CD4-positive, alpha-beta T cell treated with Interleukin-21 for 1 hour (primary cell): ENCODE results near the gene HSPA1B.
"Not testable (repeated sequence)": the region's sequence is repeated elsewhere in the genome, so short reads cannot be mapped to it uniquely, and the experiment has no call there.

Experiments used
- DNase-seq: peaks from one replicate; pipeline ENCODE4 v3.0.0-alpha.2; 2020

The HSPA1B gene

DNA sequence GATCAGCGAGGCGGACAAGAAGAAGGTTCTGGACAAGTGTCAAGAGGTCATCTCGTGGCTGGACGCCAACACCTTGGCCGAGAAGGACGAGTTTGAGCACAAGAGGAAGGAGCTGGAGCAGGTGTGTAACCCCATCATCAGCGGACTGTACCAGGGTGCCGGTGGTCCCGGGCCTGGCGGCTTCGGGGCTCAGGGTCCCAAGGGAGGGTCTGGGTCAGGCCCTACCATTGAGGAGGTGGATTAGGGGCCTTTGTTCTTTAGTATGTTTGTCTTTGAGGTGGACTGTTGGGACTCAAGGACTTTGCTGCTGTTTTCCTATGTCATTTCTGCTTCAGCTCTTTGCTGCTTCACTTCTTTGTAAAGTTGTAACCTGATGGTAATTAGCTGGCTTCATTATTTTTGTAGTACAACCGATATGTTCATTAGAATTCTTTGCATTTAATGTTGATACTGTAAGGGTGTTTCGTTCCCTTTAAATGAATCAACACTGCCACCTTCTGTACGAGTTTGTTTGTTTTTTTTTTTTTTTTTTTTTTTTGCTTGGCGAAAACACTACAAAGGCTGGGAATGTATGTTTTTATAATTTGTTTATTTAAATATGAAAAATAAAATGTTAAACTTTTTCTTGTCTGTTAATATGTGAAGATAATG is 2.2 kb downstream of the HSPA1B start:
- DNase-seq = peak; percentile 68

DNA sequence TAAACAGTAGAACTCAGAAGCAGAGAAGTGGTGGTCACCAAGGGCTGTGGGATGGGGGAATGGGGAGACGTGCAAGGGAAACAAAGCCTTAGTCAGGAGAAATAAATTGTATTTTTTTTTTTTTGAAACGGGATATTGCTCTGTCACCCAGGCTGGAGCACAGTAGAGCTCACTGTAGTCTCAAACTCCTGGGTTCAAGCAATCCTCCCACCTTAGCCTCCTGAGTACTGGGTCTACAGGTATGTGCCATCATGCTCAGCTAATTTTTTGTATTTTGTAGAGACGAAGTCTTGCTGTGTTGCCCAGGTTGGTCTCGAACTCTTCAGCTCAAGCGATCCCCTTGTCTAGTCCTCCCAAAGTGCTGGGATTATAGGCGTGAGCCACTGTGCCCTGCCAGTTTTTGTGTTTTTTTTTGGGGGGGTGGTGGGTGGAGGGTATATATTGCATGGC is 3.4 kb downstream of the HSPA1B start:
- no peak for DNase-seq

DNA sequence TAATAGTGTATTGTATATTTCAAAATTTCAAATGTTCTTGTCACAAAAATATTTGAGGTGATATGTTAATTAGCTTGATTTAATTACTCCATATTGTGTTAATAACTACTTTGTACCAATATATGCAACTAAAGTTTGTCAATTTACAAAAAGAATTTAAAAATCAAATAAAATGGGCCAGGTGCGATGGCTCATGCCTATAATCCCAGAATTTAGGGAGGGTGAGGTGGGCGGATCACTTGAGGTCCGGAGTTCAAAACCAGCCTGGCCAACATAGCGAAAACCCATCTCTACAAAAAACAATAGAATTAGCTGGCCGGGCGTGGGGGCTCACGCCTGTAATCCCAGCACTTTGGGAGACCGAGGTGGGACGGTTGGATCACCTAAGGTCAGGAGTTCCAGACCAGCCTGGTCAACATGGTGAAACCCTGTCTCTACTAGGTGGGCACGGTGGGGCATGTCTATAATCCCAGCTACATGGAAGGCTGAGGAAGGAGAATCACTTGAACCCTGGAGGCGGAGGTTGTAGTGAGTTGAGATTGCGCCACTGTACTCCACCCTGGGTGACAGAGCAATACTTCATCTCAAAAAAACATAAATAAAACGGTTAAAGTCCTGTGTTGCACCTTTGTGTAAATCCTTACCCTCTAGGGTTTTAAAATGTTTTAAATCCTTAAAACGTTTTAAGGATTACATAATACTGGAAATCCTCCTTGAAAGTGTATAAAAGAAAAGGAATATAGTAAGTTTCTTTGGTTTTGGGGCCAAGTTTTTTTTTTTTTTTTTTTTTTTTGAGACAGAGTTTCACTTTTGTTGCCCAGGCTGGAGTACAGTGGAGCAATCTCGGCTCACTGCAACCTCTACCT is 4.0 kb downstream of the HSPA1B start:
- DNase-seq = no peak

DNA sequence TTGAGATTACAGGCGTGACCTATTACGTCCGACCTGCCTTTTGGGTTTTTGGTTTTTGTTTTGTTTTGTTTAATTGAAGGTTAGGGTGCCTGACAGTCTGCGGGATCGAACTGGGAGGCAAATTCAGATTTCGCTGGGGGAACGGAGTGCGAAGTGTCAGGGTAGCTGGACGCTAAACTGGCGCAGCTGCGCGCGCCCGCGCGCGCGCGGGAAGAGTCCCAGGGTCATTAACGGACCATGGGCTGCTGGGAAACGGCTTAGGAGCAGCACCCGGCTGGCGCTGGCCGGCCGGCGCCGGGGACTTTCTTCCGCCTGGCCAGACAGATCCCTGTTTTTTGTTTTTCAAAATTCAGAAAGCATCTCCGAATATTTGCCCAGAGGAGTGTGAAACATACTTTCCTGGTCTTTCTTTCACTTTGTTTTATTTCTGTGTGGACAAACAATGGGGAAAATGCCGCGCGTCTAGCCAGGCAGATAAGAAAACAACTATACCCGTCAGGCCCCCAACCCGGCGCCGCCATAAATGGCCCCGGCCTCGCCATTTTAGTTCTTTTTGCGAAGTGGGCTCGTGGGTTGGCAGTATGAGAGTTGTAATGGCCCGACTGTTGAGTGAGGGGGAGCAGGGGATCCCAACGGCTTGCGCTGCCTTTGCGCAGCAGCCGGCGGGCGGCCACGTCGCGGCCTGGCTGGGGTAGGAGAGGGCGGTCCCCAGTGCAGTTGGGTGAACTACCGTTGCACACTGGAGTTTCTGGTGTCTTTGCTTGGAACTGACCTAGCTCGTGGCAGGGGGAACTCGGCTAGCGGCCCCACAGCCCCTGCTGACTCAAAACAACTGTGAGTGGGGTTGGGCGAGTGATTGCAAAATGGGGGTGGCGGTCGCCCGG is 7.1 kb downstream of the HSPA1B start:
- peak; percentile 85 for DNase-seq

DNA sequence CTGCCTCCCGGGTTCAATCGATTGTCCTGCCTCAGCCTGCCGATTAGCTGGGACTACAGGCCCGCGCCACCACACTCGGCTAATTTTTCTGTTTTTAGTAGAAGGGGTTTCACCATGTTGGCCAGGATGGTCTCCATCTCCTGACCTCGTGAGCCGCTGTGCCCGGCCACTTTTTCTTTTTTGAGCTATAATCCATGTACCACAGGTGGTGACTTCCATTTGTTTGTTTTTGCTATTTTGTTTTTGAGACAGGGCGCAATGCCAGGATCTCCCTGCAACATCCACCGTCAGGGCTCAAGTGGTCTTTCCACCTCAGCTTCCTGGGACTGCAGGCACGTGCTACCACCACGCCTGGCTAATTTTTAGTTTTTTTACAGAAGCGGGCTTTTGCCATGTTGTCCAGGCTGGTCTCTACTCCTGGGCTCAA is 8.5 kb downstream of the HSPA1B start:
- no peak for DNase-seq

DNA sequence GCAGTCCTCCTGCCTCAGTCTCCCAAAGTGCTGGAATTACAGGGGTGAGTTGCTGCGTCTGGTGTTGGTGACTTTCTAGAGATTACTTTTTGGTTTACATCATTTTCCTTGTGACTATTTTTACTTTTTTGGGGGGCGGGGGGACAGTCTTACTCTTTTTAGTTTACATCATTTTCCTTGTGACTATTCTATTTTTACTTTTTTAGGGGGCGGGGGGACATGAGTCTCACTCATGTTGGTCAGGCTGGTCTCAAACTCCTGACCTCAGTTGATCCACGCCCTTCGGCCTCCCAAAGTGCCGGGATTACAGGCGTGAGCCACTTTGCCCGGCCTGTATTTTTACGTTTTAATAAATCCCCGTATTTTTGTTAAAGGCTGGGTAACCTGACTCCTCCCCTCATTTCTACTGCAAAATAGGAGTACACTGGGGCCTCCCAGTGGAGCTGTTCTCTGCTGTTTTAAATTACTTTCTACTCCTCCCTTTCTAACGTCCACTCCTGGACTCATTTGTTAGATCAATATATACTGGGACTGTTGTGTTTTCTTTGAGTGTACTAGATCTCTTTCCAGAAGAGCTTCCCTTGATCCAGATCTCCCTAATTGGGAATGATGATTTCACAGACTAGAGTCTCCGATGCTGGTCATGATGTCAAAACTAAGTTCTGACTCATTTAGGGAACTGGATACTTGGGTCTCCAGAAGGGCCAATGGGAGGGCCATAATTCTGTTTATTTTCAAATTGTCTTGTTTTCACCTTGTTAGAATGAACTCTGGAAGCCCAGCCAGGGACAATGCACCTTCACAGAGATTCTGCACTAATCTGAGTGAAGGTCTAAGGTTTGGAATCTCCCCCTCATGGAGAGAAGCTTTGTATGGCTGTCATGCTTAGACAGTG is 9.2 kb downstream of the HSPA1B start:
- DNase-seq = no peak

DNA sequence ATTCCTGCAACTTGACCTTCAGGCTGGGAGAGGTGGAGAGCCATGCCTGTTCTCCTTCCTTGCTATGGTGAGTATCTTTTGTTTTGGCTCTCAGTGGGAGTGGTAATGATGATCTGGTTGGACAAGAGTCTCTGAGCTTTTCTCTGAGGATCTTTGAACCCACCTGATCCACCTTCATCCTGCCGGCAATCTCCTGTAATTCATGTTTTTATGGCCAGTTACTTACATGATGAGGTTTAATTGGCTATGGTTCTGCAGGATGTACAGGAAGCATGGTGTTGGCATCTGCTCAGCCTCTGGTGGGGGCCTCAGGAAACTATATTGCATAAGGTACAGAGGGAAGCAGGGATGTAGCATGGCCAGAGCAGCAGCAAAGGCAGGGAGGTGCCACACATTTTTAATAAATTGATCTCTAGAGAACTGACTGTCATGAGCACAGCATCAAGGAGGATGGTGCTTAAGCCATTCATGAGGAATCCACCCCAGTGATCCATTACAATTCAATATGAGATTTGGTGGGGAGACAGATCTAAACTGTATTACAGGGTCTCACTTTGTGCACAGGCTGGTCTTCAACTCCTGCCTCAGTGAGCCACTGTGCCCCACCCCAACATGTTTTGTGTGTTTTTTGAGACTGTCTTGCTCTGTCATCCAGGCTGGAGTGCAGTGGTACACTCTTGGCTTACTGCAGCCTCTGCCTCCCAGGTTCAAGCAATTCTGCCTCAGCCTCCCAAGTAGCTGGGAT is 10.0 kb downstream of the HSPA1B start:
- no peak for DNase-seq

DNA sequence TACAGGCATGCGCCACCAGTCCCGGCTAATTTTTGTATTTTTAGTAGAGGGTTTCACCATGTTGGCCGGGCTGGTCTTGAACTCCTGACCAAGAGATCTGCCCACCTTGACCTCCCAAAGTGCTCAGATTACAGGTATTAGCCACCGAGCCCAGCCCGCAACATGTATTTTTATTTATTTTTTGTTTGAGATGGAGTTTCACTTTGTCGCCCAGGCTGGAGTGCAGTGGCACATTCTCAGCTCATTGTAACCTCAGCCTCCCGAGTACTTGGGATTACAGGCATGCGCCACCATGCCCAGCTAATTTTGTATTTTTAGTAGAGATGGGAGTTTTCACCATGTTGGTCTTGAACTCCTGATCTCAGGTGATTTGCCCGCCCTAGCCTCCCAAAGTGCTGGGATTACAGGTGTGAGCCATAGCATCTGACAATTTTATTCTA is 10.6 kb downstream of the HSPA1B start:
- not testable (repeated sequence) for DNase-seq

DNA sequence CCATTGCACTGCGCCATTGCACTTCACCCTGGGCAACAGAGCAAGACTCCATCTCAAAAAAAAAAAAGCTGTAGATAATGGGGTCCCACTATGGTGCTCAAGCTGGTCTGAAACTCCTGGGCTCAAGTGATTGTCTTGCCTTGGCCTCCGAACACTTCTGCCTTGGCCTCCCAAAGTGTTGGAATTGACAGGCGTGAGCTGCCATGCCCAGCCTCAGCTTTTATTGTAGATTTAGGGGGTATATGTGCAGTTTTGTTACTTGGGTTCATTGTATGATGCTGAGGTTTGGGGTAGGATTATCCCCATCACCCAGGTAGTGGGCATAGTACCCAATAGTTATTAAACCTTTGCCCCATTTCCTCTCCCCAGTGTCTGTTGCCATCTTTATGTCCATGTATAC is 11.4 kb downstream of the HSPA1B start:
- no peak for DNase-seq

DNA sequence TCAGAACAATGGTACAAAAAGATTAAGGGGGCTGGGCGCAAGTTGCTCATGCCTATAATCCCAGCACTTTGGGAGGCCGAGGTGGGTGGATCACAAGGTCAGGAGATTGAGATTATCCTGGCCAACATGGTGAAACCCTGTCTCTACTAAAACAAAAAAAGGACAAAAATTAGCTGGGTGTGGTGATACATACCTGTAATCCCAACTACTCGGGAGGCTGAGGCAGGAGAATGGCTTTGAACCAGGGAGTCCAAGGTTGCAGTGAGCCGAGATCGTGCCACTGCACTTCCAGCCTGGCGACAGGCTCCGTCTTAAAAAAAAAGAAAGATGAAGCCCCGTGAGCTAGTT is 12.2 kb downstream of the HSPA1B start:
- not testable (repeated sequence) for DNase-seq

DNA sequence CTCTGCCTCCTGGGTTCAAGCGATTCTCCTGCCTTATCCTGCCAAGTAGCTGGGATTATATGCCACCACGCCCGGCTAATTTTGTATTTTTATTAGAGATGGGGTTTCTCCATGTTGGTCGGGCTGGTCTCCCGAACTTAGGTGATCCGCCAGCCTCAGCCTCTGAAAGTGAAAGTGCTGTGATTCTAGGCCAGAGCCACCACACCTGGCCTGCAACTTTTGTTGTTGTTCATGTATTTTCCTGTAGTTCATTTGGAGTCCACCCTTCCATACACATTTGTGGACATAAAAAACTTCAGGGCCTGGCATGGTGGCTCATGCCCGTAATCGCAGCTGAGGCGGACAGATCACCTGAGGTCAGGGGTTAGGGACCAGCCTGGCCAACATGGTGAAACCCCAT is 14.5 kb downstream of the HSPA1B start:
- no peak for DNase-seq

DNA sequence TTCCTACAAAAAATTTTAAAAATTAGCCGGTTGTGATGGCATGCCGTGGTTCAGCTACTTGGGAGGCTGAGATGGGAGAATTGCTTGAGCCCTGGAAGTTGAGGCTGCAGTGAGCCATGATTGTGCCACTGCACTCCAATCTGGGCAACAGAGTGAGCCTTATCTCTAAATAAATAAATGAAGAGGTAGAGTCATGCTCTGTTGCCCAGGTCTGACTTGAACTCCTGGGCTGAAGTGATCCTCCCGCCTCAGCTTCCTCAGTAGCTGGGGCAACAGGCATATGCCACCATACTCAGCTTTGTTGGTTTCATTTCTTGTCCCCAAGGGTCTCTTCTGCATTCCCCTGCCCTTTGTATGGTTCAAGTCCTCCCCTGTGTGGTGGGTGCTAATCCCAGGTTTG is 17.0 kb downstream of the HSPA1B start:
- no peak for DNase-seq

DNA sequence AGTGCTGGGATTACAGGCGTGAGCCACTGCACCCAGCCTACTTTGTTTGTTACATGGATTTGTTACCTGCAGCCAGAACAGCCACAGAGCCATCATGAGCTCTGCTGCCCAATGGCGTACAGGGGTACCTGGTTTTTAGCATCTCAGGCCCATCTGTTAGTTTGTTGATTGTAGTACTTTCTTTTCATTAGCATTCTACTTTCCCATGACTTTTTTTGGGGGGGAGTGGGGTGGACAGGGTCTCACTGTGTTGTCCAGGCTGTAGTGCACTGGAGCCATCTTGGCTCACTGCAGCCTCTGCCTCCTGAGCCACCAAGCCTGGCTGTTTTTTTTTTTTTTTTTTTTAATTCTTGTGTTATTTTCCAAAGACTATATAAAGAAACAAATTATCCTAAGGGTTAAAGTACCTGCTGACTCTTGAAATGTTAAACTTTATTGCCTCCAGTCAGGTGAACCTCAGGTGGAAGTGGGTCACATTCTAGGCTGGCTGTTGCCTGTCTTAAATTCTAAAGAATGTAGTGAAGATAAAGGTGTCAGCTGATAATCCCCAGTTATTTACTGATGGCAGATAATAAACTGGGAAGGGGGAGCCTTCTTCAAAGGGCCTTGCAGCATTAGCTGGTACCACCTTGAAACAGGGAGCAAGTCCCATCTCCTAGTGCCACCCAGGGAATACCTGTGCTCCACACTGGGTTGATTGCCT is 19.9 kb downstream of the HSPA1B start:
- no peak for DNase-seq

DNA sequence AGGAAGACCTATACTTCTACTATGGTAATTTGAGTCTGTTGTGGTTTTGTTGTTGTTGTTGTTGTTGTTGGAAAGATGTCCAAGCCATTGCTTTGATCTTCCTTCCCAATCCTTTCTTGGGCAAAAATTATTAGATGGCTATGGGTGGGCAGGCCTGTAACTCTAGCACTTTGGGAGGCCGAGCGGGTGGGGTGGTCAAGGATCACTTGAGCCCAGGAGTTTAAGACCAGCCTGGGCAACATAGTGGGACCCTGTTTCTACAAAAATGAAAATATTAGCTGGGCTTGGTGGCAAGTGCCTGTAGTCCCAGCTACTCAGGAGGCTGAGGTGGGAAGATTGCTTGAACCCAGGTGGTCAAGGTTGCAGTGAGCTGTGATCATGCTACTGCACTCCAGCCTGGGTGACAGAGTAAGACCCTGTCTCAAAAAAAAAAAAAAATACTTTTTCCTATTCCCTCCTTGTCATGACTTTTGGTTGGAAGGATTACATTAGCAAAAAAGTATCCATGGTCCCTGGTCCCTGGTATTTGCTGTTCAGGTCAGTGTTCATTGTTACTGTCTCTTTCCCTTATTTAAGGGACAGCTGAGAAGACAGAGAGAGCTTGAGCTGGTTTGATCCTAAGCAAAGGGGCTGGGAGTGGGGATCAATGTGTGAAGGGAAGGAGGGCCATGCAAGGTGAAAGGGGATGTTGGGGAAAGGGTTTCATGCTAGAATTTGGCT is 23.4 kb downstream of the HSPA1B start:
- no peak for DNase-seq

DNA sequence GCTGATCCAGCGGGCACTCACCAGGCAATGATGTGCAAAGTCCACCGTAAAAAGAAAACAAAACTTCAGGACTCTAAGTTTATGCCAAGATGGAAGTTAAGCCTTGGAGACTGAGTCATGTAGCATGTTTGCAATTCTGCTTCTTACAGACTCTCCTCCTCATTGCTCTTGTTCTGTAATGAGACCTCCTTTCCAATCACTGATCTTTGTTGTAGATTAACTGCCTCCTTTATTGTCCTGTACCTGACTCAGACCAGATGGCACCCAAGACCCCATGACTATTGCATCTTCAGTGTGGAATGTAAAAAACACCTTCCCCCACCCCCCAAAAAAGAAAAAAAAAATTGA is 23.9 kb downstream of the HSPA1B start:
- no peak for DNase-seq

DNA sequence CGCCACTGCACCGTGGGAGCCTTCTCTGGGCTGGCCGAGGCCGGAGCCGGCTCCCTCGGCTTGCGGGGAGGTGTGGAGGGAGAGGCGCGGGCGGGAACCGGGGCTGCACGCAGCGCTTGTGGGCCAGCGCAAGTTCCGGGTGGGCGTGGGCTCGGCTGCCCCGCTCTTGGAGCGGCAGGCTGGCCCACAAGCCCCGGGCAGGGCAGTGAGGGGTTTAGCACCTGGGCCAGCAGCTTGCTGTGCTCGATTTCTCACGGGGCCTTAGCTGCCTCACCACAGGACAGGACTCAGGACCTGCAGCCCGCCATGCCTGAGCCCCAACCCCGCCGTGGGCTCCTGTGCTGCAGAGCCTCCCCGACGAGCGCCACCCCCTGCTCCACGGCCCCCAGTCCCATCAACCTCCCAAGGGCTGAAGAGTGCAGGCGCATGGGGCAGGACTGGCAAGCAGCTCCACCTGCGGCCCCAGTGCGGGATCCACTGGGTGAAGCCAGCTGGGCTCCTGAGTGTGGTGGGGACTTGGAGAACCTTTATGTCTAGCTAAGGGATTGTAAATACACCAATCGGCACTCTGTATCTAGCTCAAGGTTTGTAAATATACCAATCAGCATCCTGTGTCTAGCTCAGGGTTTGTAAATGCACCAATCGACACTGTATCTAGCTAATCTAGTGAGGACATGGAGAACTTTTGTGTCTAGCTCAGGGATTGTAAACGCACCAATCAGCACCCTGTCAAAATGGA is 24.6 kb downstream of the HSPA1B start:
- not testable (repeated sequence) for DNase-seq

DNA sequence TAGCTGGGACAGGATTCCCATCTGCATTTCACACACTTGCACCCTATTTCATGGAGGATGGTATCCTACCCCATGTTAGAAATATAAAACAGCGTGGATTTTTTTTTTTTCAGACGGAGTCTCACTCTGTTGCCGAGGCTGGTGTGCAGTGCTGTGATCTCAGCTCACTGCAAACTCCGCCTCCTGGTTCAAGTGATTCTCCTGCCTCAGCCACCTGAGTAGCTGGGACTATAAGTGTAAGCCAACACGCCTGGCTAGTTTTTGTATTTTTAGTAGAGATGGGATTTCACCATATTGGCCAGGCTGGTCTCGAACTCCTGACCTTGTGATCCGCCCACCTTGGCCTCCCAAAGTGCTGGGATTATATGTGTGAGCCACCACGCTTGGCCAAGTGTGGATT is 30.2 kb downstream of the HSPA1B start:
- DNase-seq = not testable (repeated sequence)

DNA sequence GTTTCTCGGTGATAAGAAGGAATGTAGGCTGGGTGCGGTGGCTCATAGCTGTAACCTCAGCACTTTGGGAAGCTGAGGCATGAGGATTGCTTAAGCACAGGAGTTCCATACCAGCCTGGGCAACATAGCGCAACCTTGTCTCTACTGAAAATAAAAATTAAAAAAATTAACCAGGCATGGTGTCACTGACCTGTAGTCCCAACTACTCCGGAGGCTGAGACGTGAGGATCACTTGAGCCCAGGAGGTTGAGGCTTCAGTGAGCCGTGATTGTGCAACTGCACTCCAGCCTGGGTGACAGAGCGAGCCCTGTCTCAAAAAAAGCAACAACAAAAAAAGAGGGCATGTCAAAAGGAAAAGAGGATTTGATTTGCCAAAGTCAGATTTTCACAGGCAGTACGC is 31.2 kb downstream of the HSPA1B start:
- no peak for DNase-seq

DNA sequence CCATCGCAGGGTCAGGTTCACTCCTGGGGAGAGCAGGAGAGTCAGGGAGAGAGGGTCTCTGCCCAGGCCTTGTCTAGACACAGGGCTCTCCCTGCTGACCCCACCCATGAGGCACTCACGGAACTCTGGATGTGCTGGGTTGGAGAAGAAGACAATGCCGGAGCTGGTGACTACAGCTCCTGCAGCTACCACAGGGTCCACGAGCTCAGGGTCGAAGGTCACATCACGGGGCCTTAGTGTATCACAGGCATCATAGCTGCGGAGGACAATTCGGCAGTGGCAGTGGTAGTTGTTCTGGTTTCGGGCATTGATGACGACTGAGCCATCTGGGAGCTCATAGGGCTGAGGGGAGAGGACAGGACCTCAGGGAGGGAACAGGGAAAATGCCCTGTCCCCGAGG is 32.4 kb downstream of the HSPA1B start:
- DNase-seq = no peak

DNA sequence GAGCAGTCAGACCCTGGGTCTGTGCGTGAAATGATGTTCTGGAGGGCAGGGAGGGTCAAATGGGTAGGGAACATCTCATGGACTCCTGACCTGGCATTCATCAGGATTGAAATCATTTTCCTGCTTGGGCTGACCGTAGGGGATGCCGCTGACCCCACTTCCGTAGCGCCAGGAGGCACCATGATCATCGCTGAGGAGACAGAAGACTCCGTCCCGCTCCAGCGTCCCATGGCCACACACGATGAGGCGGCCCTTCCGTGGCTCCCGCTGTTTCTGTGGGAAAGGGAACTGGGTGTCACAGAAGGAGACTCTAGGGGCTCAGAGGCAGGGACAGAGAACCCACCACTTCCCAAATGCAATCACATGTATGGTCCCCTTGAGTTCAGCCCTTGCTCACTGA is 32.8 kb downstream of the HSPA1B start:
- no peak for DNase-seq
